GM12864 (cell line): ENCODE data around the gene VEPH1.

ENCODE experiments used
- DNase-seq: peaks from one replicate; pipeline ENCODE4 v3.0.0-alpha.2; 2011; ENCODE audit warnings: low read depth
- H3K4me3 ChIP-seq: 2 replicates; pipeline ENCODE4 v1.5.1; 2011; ENCODE audit warnings: mild to moderate bottlenecking, low read depth, low read length, control low read depth
- CTCF ChIP-seq: IDR thresholded peaks from 2 replicates; pipeline ENCODE4 v1.5.1; 2011; ENCODE audit warnings: low read depth, mild to moderate bottlenecking, moderate library complexity, low read length, control low read depth, inconsistent platforms; ENCODE audit errors: missing control alignments

Gene VEPH1

DNA sequence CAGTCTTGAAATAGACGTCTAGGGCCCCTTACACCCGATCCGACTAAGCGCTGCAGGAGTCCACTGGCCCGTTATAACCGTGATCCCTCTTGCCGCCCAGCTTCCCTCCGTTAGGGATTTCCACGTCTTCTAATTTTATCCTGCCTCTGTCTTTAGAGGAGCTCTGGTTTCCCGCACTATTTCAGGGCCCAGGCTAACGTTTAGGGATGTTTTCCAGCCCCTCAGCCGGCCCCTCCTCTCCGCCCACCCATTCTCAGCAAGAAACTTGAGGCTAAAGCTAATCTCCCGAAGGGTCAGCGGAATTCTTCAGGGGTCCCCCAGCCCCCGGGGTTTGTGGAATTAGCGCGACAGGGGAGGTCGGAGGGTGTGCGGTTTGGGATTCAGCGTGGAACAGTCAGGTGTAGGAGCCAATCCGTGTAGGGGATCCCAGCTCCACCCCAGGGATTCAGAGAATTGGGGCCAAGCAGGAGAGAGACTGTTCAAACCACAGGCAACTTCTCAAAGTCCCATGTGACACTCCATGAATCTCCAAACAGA lies 65.0 kb downstream of the VEPH1 start:
- H3K4me3 ChIP-seq: no peak overlapping the region
- no peak for TF ChIP-seq CTCF
- no peak for DNase-seq

GRCh38 chr3:157436583-157437291 lies 66.5 kb downstream of the VEPH1 start, which contains the start of gene PTX3:
PTX3 (plus strand) TSS chr3:157436850; CDS start chr3:157436934, 84 bp downstream.
- DNase-seq: no peak
- H3K4me3 ChIP-seq: no peak within 1 kb of the TSS
- no peak for TF ChIP-seq CTCF

- no peak for DNase-seq
- no peak for TF ChIP-seq CTCF
- H3K4me3 ChIP-seq: no peak overlapping the region
These were observed 73.5 kb downstream of the VEPH1 start for GRCh38 chr3:157429708-157430107.

GRCh38 chr3:157428853-157429252 lies 74.4 kb downstream of the VEPH1 start:
- H3K4me3 ChIP-seq: no peak overlapping the region
- no peak for DNase-seq
- no peak for TF ChIP-seq CTCF

- H3K4me3 ChIP-seq: no peak overlapping the region
- DNase-seq: no peak
- TF ChIP-seq CTCF: no peak
These were observed 75.3 kb downstream of the VEPH1 start for GRCh38 chr3:157427901-157428300.

- TF ChIP-seq CTCF: no peak
- H3K4me3 ChIP-seq: no peak overlapping the region
- no peak for DNase-seq
These were observed 79.9 kb downstream of the VEPH1 start for GRCh38 chr3:157423337-157423736.

DNA sequence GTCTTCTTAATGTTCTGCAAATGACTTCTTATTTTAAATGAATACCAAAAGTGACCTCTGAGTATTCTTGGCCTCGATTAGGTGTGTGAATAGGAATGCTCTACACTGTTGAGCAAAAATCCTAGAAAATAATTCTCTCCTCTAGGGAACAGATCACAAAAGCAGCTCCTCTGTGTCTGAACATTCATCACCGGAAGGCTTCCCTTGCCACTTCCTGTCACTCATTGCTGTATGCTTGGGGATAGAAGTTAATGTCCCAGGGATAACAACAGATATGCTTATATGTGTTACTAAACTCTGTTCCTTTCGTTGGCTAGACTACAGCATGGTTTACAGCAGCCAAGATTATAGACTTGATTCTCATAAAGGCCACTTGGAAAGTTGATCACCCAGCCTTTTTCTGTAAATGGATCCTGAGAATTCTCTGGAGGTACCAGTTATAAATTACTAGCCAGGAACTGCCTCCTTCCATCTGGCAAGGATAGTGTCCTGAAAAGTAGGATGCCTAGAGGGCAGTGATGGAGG lies 82.5 kb downstream of the VEPH1 start:
- H3K4me3 ChIP-seq: no peak overlapping the region
- no peak for DNase-seq
- TF ChIP-seq CTCF: no peak
